GM12878 (cell line): ENCODE results near the gene RPL19. TPM values are rescaled to one million over a fixed set of nuclear protein-coding genes. Genes with fewer than 3 reads are reported as not detected.

ENCODE experiments used
- CBX3 ChIP-seq: fragments of 200-600 bp; sonication (generic); IDR thresholded peaks from 2 replicates; pipeline ENCODE4 v1.6.1; 2016; ENCODE audit warnings: low read depth, borderline replicate concordance
- E2F8 ChIP-seq: fragments of 450-650 bp; IDR thresholded peaks from 2 replicates; pipeline ENCODE4 v1.6.1; 2018; ENCODE audit warnings: mild to moderate bottlenecking, low read depth, moderate library complexity; ENCODE audit not compliant: partially characterized antibody
- FOXM1 ChIP-seq: IDR thresholded peaks from 2 replicates; pipeline ENCODE4 v1.6.1; 2012; ENCODE audit warnings: low read depth, mild to moderate bottlenecking, inconsistent platforms, low read length, moderate library complexity
- HCFC1 ChIP-seq: fragments of 150-350 bp; IDR thresholded peaks from 2 replicates; pipeline ENCODE4 v1.6.1; 2014; ENCODE audit warnings: low read length
- IKZF2 ChIP-seq, 2 experiments: fragments of 450-650 bp; IDR thresholded peaks; 2 replicates each; pipeline ENCODE4 v1.6.1; 2017; ENCODE audit warnings: mild to moderate bottlenecking in 2 of 2, moderate library complexity in 2 of 2
- MXI1 ChIP-seq: fragments of 150-350 bp; IDR thresholded peaks from 2 replicates; pipeline ENCODE4 v1.6.1; 2011; ENCODE audit warnings: low read depth, mild to moderate bottlenecking, inconsistent platforms, low read length, improper control_type of control experiment
- NFIC ChIP-seq: IDR thresholded peaks from 2 replicates; pipeline ENCODE4 v1.6.1; 2012; ENCODE audit warnings: low read depth, mild to moderate bottlenecking, inconsistent platforms, low read length, moderate library complexity
- POLR2AphosphoS2 ChIP-seq: IDR thresholded peaks from 2 replicates; pipeline ENCODE4 v1.6.1; 2011; ENCODE audit warnings: low read depth, mild to moderate bottlenecking, low read length, improper control_type of control experiment, moderate library complexity
- SMAD1 ChIP-seq: fragments of 450-650 bp; IDR thresholded peaks from 2 replicates; pipeline ENCODE4 v1.6.1; 2018; ENCODE audit warnings: mild to moderate bottlenecking, low read depth; ENCODE audit not compliant: partially characterized antibody
- polyA plus RNA-seq, 11 experiments: library from polyadenylated mRNA; depleted of rRNA in 4 of 11; unstranded in 6 of 11; stranded (reverse) in 5 of 11; fragments of >200 nt; fragmentation: Nextera tagmentation in 4 of 11; fragmentation: Illumina TruSeq in 1 of 11; extraction: Ambion mirVana in 4 of 11; extraction: Trizol in 1 of 11; gene quantifications; 1 replicate in 1 of 11; 2 replicates in 10 of 11; pipeline versions ENCODE4 v1.2.1 to v1.2.3, GENCODE V29; 2011 to 2016; ENCODE audit warnings: inconsistent platforms in 2 of 11, missing spikeins in 2 of 11, low read depth in 1 of 11
- total RNA-seq, 4 experiments: library from RNA; depleted of rRNA in 3 of 4; stranded (reverse); fragments of >200 nt in 3 of 4; fragmentation: Illumina TruSeq in 1 of 4; extraction: Trizol in 1 of 4; gene quantifications; 2 replicates each; pipeline versions ENCODE4 v1.2.1 to v1.2.3, GENCODE V29; 2013 to 2021

Gene RPL19
- total and polyA plus RNA-seq, 10 of the 15 experiments (the other 5 are each of a cell fraction or from before 2014, with no cell fraction given), result 1,862 to 5,536 (median 3,836) TPM

- TF ChIP-seq E2F8 (no peak), POLR2AphosphoS2 (no peak), NFIC (no peak), SMAD1 (no peak), CBX3 (no peak), FOXM1 (no peak), HCFC1 (no peak), MXI1 (no peak), IKZF2 (IDR thresholded peaks at IDR 0.05) (no peak)
These were observed 52.8 kb downstream of the RPL19 start (continued) for GRCh38 chr17:39252788-39253460.

Other genes starting within 250 kb of the RPL19 start
- not detected in 2 replicates for gene FBXO47, start 232.9 kb upstream of the RPL19 start, total RNA-seq (2014; rRNA removed)
- gene FBXO47, start 232.9 kb upstream of the RPL19 start, total RNA-seq (2014; rRNA removed; fragmentation: Illumina TruSeq; extraction: Trizol), result not detected in 2 replicates
- not detected in 2 replicates for gene FBXO47, start 232.9 kb upstream of the RPL19 start, total RNA-seq (2021)
- not detected in 2 replicates for gene FBXO47, start 232.9 kb upstream of the RPL19 start, polyA plus RNA-seq (2011; rRNA removed)
- not detected in 2 replicates for gene FBXO47, start 232.9 kb upstream of the RPL19 start, polyA plus RNA-seq (2014; fragmentation: Illumina TruSeq; extraction: Trizol)
- under 1 TPM; 0.04 to 0.06 TPM for gene FBXO47, start 232.9 kb upstream of the RPL19 start, polyA plus RNA-seq (2014; fragmentation: Nextera tagmentation; extraction: Ambion mirVana)
- gene FBXO47, start 232.9 kb upstream of the RPL19 start, polyA plus RNA-seq (2014; rRNA removed), result 0.06 TPM in 1 of 2 replicates, not detected in the other
- not detected for gene FBXO47, start 232.9 kb upstream of the RPL19 start, polyA plus RNA-seq (2016; fragmentation: Nextera tagmentation; extraction: Ambion mirVana)
- gene PLXDC1, start 48.6 kb upstream of the RPL19 start, total RNA-seq (2014; rRNA removed), result not detected in 2 replicates
- not detected in 2 replicates for gene PLXDC1, start 48.6 kb upstream of the RPL19 start, total RNA-seq (2014; rRNA removed; fragmentation: Illumina TruSeq; extraction: Trizol)
- gene PLXDC1, start 48.6 kb upstream of the RPL19 start, total RNA-seq (2021), result not detected in 2 replicates
- 0.16 and 0.22 TPM in 2 replicates for gene PLXDC1, start 48.6 kb upstream of the RPL19 start, polyA plus RNA-seq (2011; rRNA removed)
- gene PLXDC1, start 48.6 kb upstream of the RPL19 start, polyA plus RNA-seq (2014; fragmentation: Illumina TruSeq; extraction: Trizol), result 0.03 TPM in 1 of 2 replicates, not detected in the other
- gene PLXDC1, start 48.6 kb upstream of the RPL19 start, polyA plus RNA-seq (2014; fragmentation: Nextera tagmentation; extraction: Ambion mirVana), result not detected
- gene PLXDC1, start 48.6 kb upstream of the RPL19 start, polyA plus RNA-seq (2014; rRNA removed), result not detected in 2 replicates
- under 1 TPM in 1 of 2 experiments, not detected in 1; 0.30 TPM for gene PLXDC1, start 48.6 kb upstream of the RPL19 start, polyA plus RNA-seq (2016; fragmentation: Nextera tagmentation; extraction: Ambion mirVana)
- not detected in 2 replicates for gene ARL5C, start 34.1 kb upstream of the RPL19 start, total RNA-seq (2014; rRNA removed)
- not detected in 2 replicates for gene ARL5C, start 34.1 kb upstream of the RPL19 start, total RNA-seq (2014; rRNA removed; fragmentation: Illumina TruSeq; extraction: Trizol)
- gene ARL5C, start 34.1 kb upstream of the RPL19 start, total RNA-seq (2021), result not detected in 2 replicates
- not detected in 2 replicates for gene ARL5C, start 34.1 kb upstream of the RPL19 start, polyA plus RNA-seq (2011; rRNA removed)
- gene ARL5C, start 34.1 kb upstream of the RPL19 start, polyA plus RNA-seq (2014; fragmentation: Illumina TruSeq; extraction: Trizol), result not detected in 2 replicates
- not detected for gene ARL5C, start 34.1 kb upstream of the RPL19 start, polyA plus RNA-seq (2014; fragmentation: Nextera tagmentation; extraction: Ambion mirVana)
- not detected in 2 replicates for gene ARL5C, start 34.1 kb upstream of the RPL19 start, polyA plus RNA-seq (2014; rRNA removed)
- gene ARL5C, start 34.1 kb upstream of the RPL19 start, polyA plus RNA-seq (2016; fragmentation: Nextera tagmentation; extraction: Ambion mirVana), result not detected
- 6.2 and 8.7 TPM in 2 replicates for gene CACNB1, start 2.6 kb upstream of the RPL19 start, total RNA-seq (2014; rRNA removed)
- gene CACNB1, start 2.6 kb upstream of the RPL19 start, total RNA-seq (2014; rRNA removed; fragmentation: Illumina TruSeq; extraction: Trizol), result 2.3 and 4.3 TPM in 2 replicates
- 10.1 and 15.6 TPM in 2 replicates for gene CACNB1, start 2.6 kb upstream of the RPL19 start, total RNA-seq (2021)
- 3.6 and 8.0 TPM in 2 replicates for gene CACNB1, start 2.6 kb upstream of the RPL19 start, polyA plus RNA-seq (2011; rRNA removed)
- gene CACNB1, start 2.6 kb upstream of the RPL19 start, polyA plus RNA-seq (2014; fragmentation: Illumina TruSeq; extraction: Trizol), result 3.8 and 6.3 TPM in 2 replicates
- under 1 TPM; 0.06 to 0.18 TPM for gene CACNB1, start 2.6 kb upstream of the RPL19 start, polyA plus RNA-seq (2014; fragmentation: Nextera tagmentation; extraction: Ambion mirVana)
- gene CACNB1, start 2.6 kb upstream of the RPL19 start, polyA plus RNA-seq (2014; rRNA removed), result 12.6 and 14.1 TPM in 2 replicates
- 1 to 10 TPM; 4.7 to 6.5 TPM for gene CACNB1, start 2.6 kb upstream of the RPL19 start, polyA plus RNA-seq (2016; fragmentation: Nextera tagmentation; extraction: Ambion mirVana)
- not detected in 2 replicates for gene STAC2, start 25.7 kb downstream of the RPL19 start, total RNA-seq (2014; rRNA removed)
- gene STAC2, start 25.7 kb downstream of the RPL19 start, total RNA-seq (2014; rRNA removed; fragmentation: Illumina TruSeq; extraction: Trizol), result 0.04 TPM in 1 of 2 replicates, not detected in the other
- not detected in 2 replicates for gene STAC2, start 25.7 kb downstream of the RPL19 start, total RNA-seq (2021)
- gene STAC2, start 25.7 kb downstream of the RPL19 start, polyA plus RNA-seq (2011; rRNA removed), result not detected in 2 replicates
- not detected in 2 replicates for gene STAC2, start 25.7 kb downstream of the RPL19 start, polyA plus RNA-seq (2014; fragmentation: Illumina TruSeq; extraction: Trizol)
- not detected for gene STAC2, start 25.7 kb downstream of the RPL19 start, polyA plus RNA-seq (2014; fragmentation: Nextera tagmentation; extraction: Ambion mirVana)
- gene STAC2, start 25.7 kb downstream of the RPL19 start, polyA plus RNA-seq (2014; rRNA removed), result not detected in 2 replicates
- gene STAC2, start 25.7 kb downstream of the RPL19 start, polyA plus RNA-seq (2016; fragmentation: Nextera tagmentation; extraction: Ambion mirVana), result not detected
- gene FBXL20, start 201.3 kb downstream of the RPL19 start, total RNA-seq (2014; rRNA removed), result 4.2 and 4.3 TPM in 2 replicates
- gene FBXL20, start 201.3 kb downstream of the RPL19 start, total RNA-seq (2014; rRNA removed; fragmentation: Illumina TruSeq; extraction: Trizol), result 4.6 and 4.9 TPM in 2 replicates
- 8.3 and 9.5 TPM in 2 replicates for gene FBXL20, start 201.3 kb downstream of the RPL19 start, total RNA-seq (2021)
- 5.6 and 6.1 TPM in 2 replicates for gene FBXL20, start 201.3 kb downstream of the RPL19 start, polyA plus RNA-seq (2011; rRNA removed)
- 3.6 and 4.9 TPM in 2 replicates for gene FBXL20, start 201.3 kb downstream of the RPL19 start, polyA plus RNA-seq (2014; fragmentation: Illumina TruSeq; extraction: Trizol)
- gene FBXL20, start 201.3 kb downstream of the RPL19 start, polyA plus RNA-seq (2014; fragmentation: Nextera tagmentation; extraction: Ambion mirVana), result 1 to 10 TPM; 1.2 TPM
- 3.5 and 3.8 TPM in 2 replicates for gene FBXL20, start 201.3 kb downstream of the RPL19 start, polyA plus RNA-seq (2014; rRNA removed)
- gene FBXL20, start 201.3 kb downstream of the RPL19 start, polyA plus RNA-seq (2016; fragmentation: Nextera tagmentation; extraction: Ambion mirVana), result 1 to 10 TPM; 5.3 to 5.4 TPM